Activated effector memory CD4-positive, alpha-beta T cell treated with Interleukin-2 at 50 U/mL for 16 hours (primary cell): ENCODE data around the gene C5orf24.
"Not testable (repeated sequence)": the region's sequence is repeated elsewhere in the genome, so short reads cannot be mapped to it uniquely, and the experiment has no call there.

Experiments
- DNase-seq: peaks from one replicate; pipeline ENCODE4 v3.0.0-alpha.2; 2020

C5orf24 gene

GRCh38 chr5:134845852-134846640, at the start of gene C5orf24:
Gene C5orf24 (plus strand): TSS chr5:134845968. CDS start chr5:134854901, 8,933 bp downstream.
- DNase-seq: peak; percentile 90

- DNase-seq: no peak
Measured at GRCh38 chr5:134798468-134798867, 47.3 kb upstream of the C5orf24 start.

- no peak for DNase-seq
Measured at GRCh38 chr5:134803821-134804220, 41.9 kb upstream of the C5orf24 start.

- DNase-seq: no peak
Measured at GRCh38 chr5:134813407-134813806, 32.4 kb upstream of the C5orf24 start.

- no peak for DNase-seq
Measured at GRCh38 chr5:134813827-134814226, 31.9 kb upstream of the C5orf24 start.

- no peak for DNase-seq
Measured at GRCh38 chr5:134817006-134817405, 28.8 kb upstream of the C5orf24 start.

GRCh38 chr5:134818776-134819175, 27.0 kb upstream of the C5orf24 start:
- no peak for DNase-seq

GRCh38 chr5:134819407-134819963, 26.3 kb upstream of the C5orf24 start:
- DNase-seq: no peak

- no peak for DNase-seq
Measured at GRCh38 chr5:134821841-134822240, 23.9 kb upstream of the C5orf24 start.

GRCh38 chr5:134824681-134825080, 21.1 kb upstream of the C5orf24 start:
- no peak for DNase-seq

GRCh38 chr5:134825212-134825611, 20.6 kb upstream of the C5orf24 start:
- no peak for DNase-seq

GRCh38 chr5:134833340-134834032, 12.3 kb upstream of the C5orf24 start:
- DNase-seq: no peak

- no peak for DNase-seq
Measured at GRCh38 chr5:134835623-134836022, 10.1 kb upstream of the C5orf24 start.

- DNase-seq: no peak
Measured at GRCh38 chr5:134837530-134838181, 8.1 kb upstream of the C5orf24 start.

- not testable (repeated sequence) for DNase-seq
Measured at GRCh38 chr5:134838361-134838760, 7.4 kb upstream of the C5orf24 start.

GRCh38 chr5:134840811-134841210, 5.0 kb upstream of the C5orf24 start:
- DNase-seq: no peak

- no peak for DNase-seq
Measured at GRCh38 chr5:134844252-134844651, 1.5 kb upstream of the C5orf24 start.

- DNase-seq: no peak
Measured at GRCh38 chr5:134845335-134845851, 375 bp upstream of the C5orf24 start.

GRCh38 chr5:134846641-134846960, 833 bp downstream of the C5orf24 start:
- no peak for DNase-seq

- DNase-seq: not testable (repeated sequence)
Measured at GRCh38 chr5:134849434-134849933, 3.7 kb downstream of the C5orf24 start.

- no peak for DNase-seq
Measured at GRCh38 chr5:134851307-134851923, 5.6 kb downstream of the C5orf24 start.

- DNase-seq: not testable (repeated sequence)
Measured at GRCh38 chr5:134856465-134856864, 10.7 kb downstream of the C5orf24 start.

GRCh38 chr5:134857401-134857800, 11.6 kb downstream of the C5orf24 start:
- DNase-seq: no peak
